SK-N-MC (cell line): ENCODE results near the gene NCDN.

ENCODE experiments used
- DNase-seq: peaks from one replicate; pipeline ENCODE4 v3.0.0-alpha.2; 2011; ENCODE audit warnings: low read depth, low spot score
- H3K27ac ChIP-seq: fragments of 200-600 bp; sonication (generic); 2 replicates; pipeline ENCODE4 v1.5.1; 2016; ENCODE audit warnings: mixed run types
- H3K36me3 ChIP-seq: fragments of 200-600 bp; sonication (generic); 2 replicates; pipeline ENCODE4 v1.6.1; 2017; ENCODE audit warnings: antibody characterized with exemption, low read length, mixed read lengths; ENCODE audit not compliant: insufficient read depth
- H3K4me3 ChIP-seq: fragments of 200-600 bp; sonication (generic); 2 replicates; pipeline ENCODE4 v1.5.1; 2016
- H3K9ac ChIP-seq: fragments of 200-600 bp; sonication (generic); 2 replicates; pipeline ENCODE4 v1.8.0; 2017; ENCODE audit warnings: mixed run types, mixed read lengths; ENCODE audit not compliant: insufficient read length
- H3K9me3 ChIP-seq: fragments of 200-600 bp; sonication (generic); 2 replicates; pipeline ENCODE4 v1.6.1; 2017; ENCODE audit warnings: low read depth, mild to moderate bottlenecking, antibody characterized with exemption, low read length, moderate library complexity, mixed read lengths
- EZH2 ChIP-seq: fragments of 200-600 bp; sonication (generic); IDR thresholded peaks from one replicate; pipeline ENCODE4 v1.6.1; 2017; ENCODE audit warnings: antibody characterized with exemption
- FOXP2 ChIP-seq: optimal IDR thresholded peaks from 2 replicates; pipeline ENCODE3; 2011; ENCODE audit warnings: mild to moderate bottlenecking, moderate library complexity; ENCODE audit not compliant: insufficient read depth; ENCODE audit errors: extremely low read length, control extremely low read depth
- POLR2AphosphoS5 ChIP-seq: IDR thresholded peaks from 2 replicates; pipeline ENCODE4 v1.6.1; 2012; ENCODE audit warnings: mild to moderate bottlenecking, low read depth, low read length, borderline replicate concordance

The NCDN gene

GRCh38 chr1:35564037-35564883, 6.7 kb downstream of the NCDN start:
- H3K9ac ChIP-seq = no peak overlapping the region

GRCh38 chr1:35564884-35565741, 7.5 kb downstream of the NCDN start:
- Histone ChIP-seq H3K9ac (no peak overlapping the region), H3K9me3 (no peaks in the 10 kb centered on the region), H3K36me3 (no peaks in the 10 kb centered on the region; the same call in 1 of the 2 replicates), H3K4me3 (no peak overlapping the region), H3K27ac (no peak overlapping the region)
- DNase-seq = no peak
- TF ChIP-seq EZH2 (no peak), POLR2AphosphoS5 (no peak), FOXP2 (no peak)

More at GRCh38 chr1:35564037-35564883, 6.7 kb downstream of the NCDN start:
- H3K27ac ChIP-seq = no peak overlapping the region
- H3K36me3 ChIP-seq = no peaks in the 10 kb centered on the region; the same call in 1 of the 2 replicates
- TF ChIP-seq EZH2 (no peak), FOXP2 (no peak), POLR2AphosphoS5 (no peak)
- H3K4me3 ChIP-seq = no peak overlapping the region
- no peaks in the 10 kb centered on the region for H3K9me3 ChIP-seq
- peak; percentile 35 for DNase-seq

GRCh38 chr1:35565742-35566133, 8.1 kb downstream of the NCDN start:
- DNase-seq = no peak
- no peak overlapping the region for H3K9ac ChIP-seq
- H3K4me3 ChIP-seq = no peak overlapping the region
- no peak overlapping the region for H3K27ac ChIP-seq
- H3K36me3 ChIP-seq = no peaks in the 10 kb centered on the region; the same call in 1 of the 2 replicates
- TF ChIP-seq EZH2 (no peak), POLR2AphosphoS5 (no peak), FOXP2 (no peak)
- H3K9me3 ChIP-seq = no peaks in the 10 kb centered on the region

GRCh38 chr1:35567947-35568558, 10.5 kb downstream of the NCDN start:
- Histone ChIP-seq H3K36me3 (no peaks in the 10 kb centered on the region), H3K9me3 (no peaks in the 10 kb centered on the region), H3K27ac (no peak overlapping the region), H3K4me3 (no peak overlapping the region), H3K9ac (no peak overlapping the region)
- TF ChIP-seq POLR2AphosphoS5 (0 out of 2 replicates have a peak, but pooled peaks have one; percentile 5), FOXP2 (no peak), EZH2 (no peak)
- DNase-seq = no peak

GRCh38 chr1:35568975-35569395, 11.4 kb downstream of the NCDN start:
- H3K27ac ChIP-seq = no peak overlapping the region
- no peak overlapping the region for H3K9ac ChIP-seq
- DNase-seq = peak; percentile 37
- H3K9me3 ChIP-seq = no peaks in the 10 kb centered on the region
- TF ChIP-seq EZH2 (no peak), FOXP2 (no peak), POLR2AphosphoS5 (no peak)
- no peak overlapping the region for H3K4me3 ChIP-seq
- no peaks in the 10 kb centered on the region for H3K36me3 ChIP-seq

- Histone ChIP-seq H3K27ac (no peak overlapping the region), H3K36me3 (no peaks in the 10 kb centered on the region), H3K9ac (no peak overlapping the region), H3K4me3 (no peak overlapping the region), H3K9me3 (no peaks in the 10 kb centered on the region)
- no peak for TF ChIP-seq POLR2AphosphoS5
- TF ChIP-seq FOXP2 = no peak
- TF ChIP-seq EZH2 = no peak
- DNase-seq = no peak
These were observed 12.3 kb downstream of the NCDN start for GRCh38 chr1:35569936-35570335.

GRCh38 chr1:35570589-35571137, 13.1 kb downstream of the NCDN start:
- no peaks in the 10 kb centered on the region for H3K36me3 ChIP-seq
- no peaks in the 10 kb centered on the region for H3K9me3 ChIP-seq
- TF ChIP-seq EZH2 (no peak), POLR2AphosphoS5 (no peak), FOXP2 (no peak)
- H3K27ac ChIP-seq = no peak overlapping the region
- no peak for DNase-seq
- H3K4me3 ChIP-seq = no peak overlapping the region
- H3K9ac ChIP-seq = no peak overlapping the region

GRCh38 chr1:35571263-35571662, 13.7 kb downstream of the NCDN start:
- no peak for DNase-seq
- Histone ChIP-seq H3K9me3 (no peaks in the 10 kb centered on the region), H3K9ac (no peak overlapping the region), H3K27ac (no peak overlapping the region), H3K4me3 (no peak overlapping the region), H3K36me3 (no peaks in the 10 kb centered on the region)
- no peak for TF ChIP-seq POLR2AphosphoS5
- no peak for TF ChIP-seq FOXP2
- no peak for TF ChIP-seq EZH2
